HepG2 (cell line): ENCODE results near the gene GRK3. TPM values are rescaled to one million over a fixed set of nuclear protein-coding genes. Genes with fewer than 3 reads are reported as not detected.

ENCODE experiments used
- ATAC-seq: fragments of 200-7000 bp; cut with Tn5 transposase; 3 replicates; pipeline ENCODE4 v1.9.1; 2020; ENCODE audit warnings: mild to moderate bottlenecking, moderate library complexity
- BruUV-seq: library from RNA; stranded (reverse); fragments of 400-500 nt; replicated peaks from 2 replicates; lab custom pipeline; 2021; lab: Mats Ljungman, UMichigan
- CTCF ChIA-PET: fragments of 300-600 bp; formaldehyde crosslinking; extraction: SDS; loops from one replicate; lab custom pipeline; 2021; ENCODE audit warnings: low total read pairs, inconsistent platforms, low intra/inter-chr PET ratio; lab: Yijun Ruan, JAX
- POLR2A ChIA-PET: fragments of 350-600 bp; sonication (Branson Sonifier 250); formaldehyde crosslinking; loops from one replicate; lab custom pipeline; 2020; ENCODE audit warnings: antibody characterized with exemption, inconsistent platforms; lab: Yijun Ruan, JAX
- DNase-seq: peaks from one replicate; pipeline ENCODE4 v3.0.0-alpha.2; 2015; ENCODE audit warnings: low spot score
- FAIRE-seq: peaks from 3 replicates; lab custom pipeline; 2011; peaks lifted over from hg19 to GRCh38; lab: Jason Lieb, UNC
- H2AFZ ChIP-seq: one replicate; pipeline ENCODE4 v1.6.1; 2011; ENCODE audit warnings: low read length, inconsistent platforms
- H3K27ac ChIP-seq: fragments of 300-600 bp; 3 replicates; pipeline ENCODE4 v1.8.0; 2011; ENCODE audit warnings: mixed run types, mild to moderate bottlenecking, mixed read lengths, low read length, inconsistent platforms; ENCODE audit not compliant: insufficient read depth; ENCODE audit errors: extremely low read length
- H3K27me3 ChIP-seq, 2 experiments: fragments of 200-600 bp in 1 of 2; 2 replicates in 1 of 2; 3 replicates in 1 of 2; pipeline versions ENCODE4 v1.6.0 to v1.8.0; 2011; ENCODE audit warnings: low read length in 2 of 2, mild to moderate bottlenecking in 2 of 2, moderate library complexity in 2 of 2, inconsistent platforms in 1 of 2; ENCODE audit not compliant: insufficient read depth in 2 of 2, control insufficient read depth in 1 of 2
- H3K36me3 ChIP-seq, 2 experiments: fragments of 200-600 bp in 1 of 2; replicated peaks in 1 of 2; 2 replicates in 1 of 2; 3 replicates in 1 of 2; pipeline versions ENCODE4 v1.5.1 to v1.8.0; 2011; ENCODE audit warnings: low read length in 2 of 2, inconsistent platforms in 1 of 2; ENCODE audit not compliant: insufficient read depth in 2 of 2, control insufficient read depth in 1 of 2
- H3K4me1 ChIP-seq: 2 replicates; pipeline ENCODE4 v1.5.1; 2012; ENCODE audit warnings: low read length, inconsistent platforms; ENCODE audit not compliant: insufficient read depth
- H3K4me2 ChIP-seq: 2 replicates; pipeline ENCODE4 v1.6.0; 2011; ENCODE audit warnings: low read depth, low read length, inconsistent platforms
- H3K4me3 ChIP-seq, 3 experiments: fragments of 200-600 bp in 1 of 3; sonication (generic), shearing (Covaris generic) in 1 of 3; replicated peaks in 1 of 3; 2 replicates each; pipeline ENCODE4 v1.5.1; 2011 to 2016; ENCODE audit warnings: low read length in 3 of 3, inconsistent platforms in 2 of 3, low read depth in 2 of 3, mild to moderate bottlenecking in 2 of 3, control low read depth in 1 of 3, mixed read lengths in 1 of 3; ENCODE audit not compliant: insufficient read depth in 1 of 3
- H3K79me2 ChIP-seq: one replicate; pipeline ENCODE4 v1.6.1; 2011; ENCODE audit warnings: low read length, inconsistent platforms; ENCODE audit not compliant: insufficient read depth
- H3K9ac ChIP-seq: 2 replicates; pipeline ENCODE4 v1.6.0; 2011; ENCODE audit warnings: mild to moderate bottlenecking, low read depth, low read length, inconsistent platforms; ENCODE audit not compliant: insufficient read depth
- H3K9me3 ChIP-seq: 2 replicates; pipeline ENCODE4 v1.5.1; 2012; ENCODE audit warnings: mild to moderate bottlenecking, low read length
- H4K20me1 ChIP-seq: 2 replicates; pipeline ENCODE4 v1.6.0; 2011; ENCODE audit warnings: inconsistent platforms, mild to moderate bottlenecking, low read length, moderate library complexity; ENCODE audit not compliant: insufficient read depth
- ATRX ChIP-seq: sonication (generic); formaldehyde crosslinking; IDR thresholded peaks from 2 replicates; pipeline ENCODE4 v1.4.0; 2020; ENCODE audit warnings: missing genetic modification reagents, borderline replicate concordance
- CEBPB ChIP-seq: IDR thresholded peaks from 2 replicates; pipeline ENCODE4 v1.6.1; 2011; ENCODE audit warnings: low read depth, low read length, improper control_type of control experiment, borderline replicate concordance
- KLF15 ChIP-seq: sonication (generic); formaldehyde crosslinking; IDR thresholded peaks from 2 replicates; pipeline ENCODE4 v1.8.1; 2023; ENCODE audit warnings: borderline replicate concordance, mild to moderate bottlenecking, inconsistent platforms, missing genetic modification reagents, mixed read lengths
- ZKSCAN8 ChIP-seq: IDR thresholded peaks from 2 replicates; pipeline ENCODE4 v1.6.1; 2016; ENCODE audit warnings: borderline replicate concordance, missing genetic modification reagents, missing compliant biosample characterization
- ZNF414 ChIP-seq: sonication (generic); formaldehyde crosslinking; IDR thresholded peaks from 2 replicates; pipeline ENCODE4 v1.5.0; 2020; ENCODE audit warnings: missing genetic modification reagents
- ZNF652 ChIP-seq: IDR thresholded peaks from 2 replicates; pipeline ENCODE4 v1.6.1; 2016; ENCODE audit warnings: low read depth, borderline replicate concordance
- WGBS: methylation state at CpG from one replicate; pipeline ENCODE4 v1.1.6; 2017; ENCODE audit warnings: low lambda C conversion rate; 5-methylcytosine and 5-hydroxymethylcytosine counted together
- in situ Hi-C: cut with HindIII; loops from 2 replicates; pipeline ENCODE4 v1.10.0; 2017; ENCODE audit warnings: low pct_unique_long_range_greater_than_20kb; ENCODE audit not compliant: extremely low pct_ligation_motif_present
- intact Hi-C: fragments of 100-400 bp; cut with micrococcal nuclease; formaldehyde crosslinking; loops from one replicate; pipeline ENCODE4 v1.10.0; 2022; ENCODE audit not compliant: unreplicated experiment
- polyA plus RNA-seq, 8 experiments: library from polyadenylated mRNA; depleted of rRNA in 3 of 8; stranded (reverse) in 7 of 8; unstranded in 1 of 8; fragments of >200 nt; fragmentation: Illumina TruSeq in 4 of 8; extraction: Trizol in 4 of 8; gene quantifications; 2 replicates each; pipeline versions ENCODE4 v1.2.1 to v1.2.3, GENCODE V29; 2011 to 2016; ENCODE audit warnings: low read depth in 4 of 8, missing spikeins in 1 of 8, mixed read lengths in 1 of 8; ENCODE audit not compliant: insufficient read depth in 1 of 8
- total RNA-seq, 5 experiments: library from RNA; depleted of rRNA; stranded (reverse); fragments of >200 nt; fragmentation: Illumina TruSeq; extraction: Trizol; gene quantifications; 2 replicates each; pipeline ENCODE4 v1.2.3, GENCODE V29; 2016; ENCODE audit warnings: low read depth in 1 of 5

Gene GRK3
- total and polyA plus RNA-seq, 2 of the 13 experiments (the other 11 are each of a cell fraction or from before 2014, with no cell fraction given) = 8.5 to 16.7 TPM

- no TSS peak for BruUV-seq
- Histone ChIP-seq H4K20me1 (no peaks in the 10 kb centered on the region; the same call in 1 of the 2 replicates), H3K4me2 (no peak overlapping the region), H3K79me2 (no peaks in the 10 kb centered on the region), H3K36me3 (peaks cover 1 to 7% of the 10 kb centered on the region in 2 experiments; a peak in 2 of 5 replicates), H3K4me3 (no peak overlapping the region), H3K4me1 (no peaks in the 10 kb centered on the region), H3K27ac (no peak overlapping the region), H2AFZ (no peak overlapping the region), H3K9me3 (peaks cover 11% of the 10 kb centered on the region), H3K27me3 (no peaks in the 10 kb centered on the region), H3K9ac (no peak overlapping the region)
- no peak for TF ChIP-seq ATRX (CRISPR knock-in tag)
- TF ChIP-seq ZNF652 (CRISPR knock-in tag) = no peak
- TF ChIP-seq ZNF414 = no peak
- FAIRE-seq (no peak), ATAC-seq (no peak), DNase-seq (no peak)
- intact Hi-C loops = no loop called here
- 100% methylated on average over 2 of the region's 2 CpGs for WGBS
- CTCF ChIA-PET = no interaction called here
- in situ Hi-C loops = no loop called here
- POLR2A ChIA-PET = no interaction called here
Measured at GRCh38 chr22:25641650-25642049, 77.2 kb downstream of the GRK3 start.

GRCh38 chr22:25643232-25644000 lies 78.9 kb downstream of the GRK3 start:
- ATAC-seq (no peak), DNase-seq (no peak), FAIRE-seq (no peak)
- Histone ChIP-seq H4K20me1 (no peaks in the 10 kb centered on the region), H3K79me2 (no peaks in the 10 kb centered on the region), H3K9me3 (peaks cover 11% of the 10 kb centered on the region), H3K9ac (no peak overlapping the region), H3K4me1 (no peaks in the 10 kb centered on the region), H3K4me3 (no peak overlapping the region), H2AFZ (no peak overlapping the region), H3K27me3 (no peaks in the 10 kb centered on the region), H3K27ac (no peak overlapping the region), H3K4me2 (no peak overlapping the region), H3K36me3 (peaks cover 0 to 4% of the 10 kb centered on the region in 2 experiments; a peak in 1 of 5 replicates)
- TF ChIP-seq CEBPB (peak; percentile 53), ZKSCAN8 (CRISPR knock-in tag) (peak; percentile 48; the same call in 1 of the 2 replicates), KLF15 (CRISPR knock-in tag) (no peak)
- ChIA-PET POLR2A (no interaction called here), CTCF (no interaction called here)
- in situ Hi-C loops (no loop called here), intact Hi-C loops (no loop called here)
- WGBS = 98% methylated on average over 9 of the region's 9 CpGs
- no TSS peak for BruUV-seq
